Lower leg skin (tissue), 3 donors: ENCODE data around the gene MITF.

Experiments
- POLR2A ChIP-seq, 2 donors: fragments of 450-650 bp; IDR thresholded peaks; one replicate each; pipeline ENCODE4 v1.6.1; 2016 to 2017; ENCODE audit warnings: antibody characterized with exemption in 2 of 2, mild to moderate bottlenecking in 1 of 2, moderate library complexity in 1 of 2
- TF ChIP-seq, protein P1 (sequence below), 3 donors: fragments of 450-650 bp; IDR thresholded peaks; one replicate each; pipeline ENCODE4 v1.5.1; 2016; ENCODE audit warnings: antibody characterized with exemption in 3 of 3, mild to moderate bottlenecking in 3 of 3, moderate library complexity in 2 of 3

DNA sequence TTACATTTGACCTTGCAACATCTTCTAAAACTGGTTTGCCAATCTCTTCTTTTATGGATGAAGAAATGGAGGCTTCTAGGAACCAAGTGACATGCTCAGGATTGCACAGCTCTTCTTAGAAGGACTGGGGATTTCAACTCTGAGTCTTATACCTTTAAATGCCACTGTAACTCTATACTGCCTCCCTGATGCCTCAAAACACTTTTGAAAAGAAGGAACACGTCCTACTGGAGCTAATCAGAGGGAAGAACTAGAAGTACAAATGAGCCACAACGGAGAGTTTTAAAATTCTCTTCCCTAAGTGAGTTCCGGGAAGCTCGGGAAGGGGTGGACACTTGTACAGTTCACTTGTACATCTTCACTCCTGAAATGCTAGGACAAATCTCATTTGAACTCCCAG, 949 bp upstream of the MITF start:
- no peak for TF ChIP-seq POLR2A (IDR thresholded peaks at IDR 0.05)
- TF ChIP-seq, protein P1, sequence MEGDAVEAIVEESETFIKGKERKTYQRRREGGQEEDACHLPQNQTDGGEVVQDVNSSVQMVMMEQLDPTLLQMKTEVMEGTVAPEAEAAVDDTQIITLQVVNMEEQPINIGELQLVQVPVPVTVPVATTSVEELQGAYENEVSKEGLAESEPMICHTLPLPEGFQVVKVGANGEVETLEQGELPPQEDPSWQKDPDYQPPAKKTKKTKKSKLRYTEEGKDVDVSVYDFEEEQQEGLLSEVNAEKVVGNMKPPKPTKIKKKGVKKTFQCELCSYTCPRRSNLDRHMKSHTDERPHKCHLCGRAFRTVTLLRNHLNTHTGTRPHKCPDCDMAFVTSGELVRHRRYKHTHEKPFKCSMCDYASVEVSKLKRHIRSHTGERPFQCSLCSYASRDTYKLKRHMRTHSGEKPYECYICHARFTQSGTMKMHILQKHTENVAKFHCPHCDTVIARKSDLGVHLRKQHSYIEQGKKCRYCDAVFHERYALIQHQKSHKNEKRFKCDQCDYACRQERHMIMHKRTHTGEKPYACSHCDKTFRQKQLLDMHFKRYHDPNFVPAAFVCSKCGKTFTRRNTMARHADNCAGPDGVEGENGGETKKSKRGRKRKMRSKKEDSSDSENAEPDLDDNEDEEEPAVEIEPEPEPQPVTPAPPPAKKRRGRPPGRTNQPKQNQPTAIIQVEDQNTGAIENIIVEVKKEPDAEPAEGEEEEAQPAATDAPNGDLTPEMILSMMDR (IDR thresholded peaks at IDR 0.05): no peak
